Skeletal muscle cell (primary cell): ENCODE results near the gene CLMP.
"Not testable (repeated sequence)": the region's sequence is repeated elsewhere in the genome, so short reads cannot be mapped to it uniquely, and the experiment has no call there.

Source experiments
- DNase-seq: peaks from one replicate; pipeline ENCODE4 v3.0.0-alpha.2; 2010; ENCODE audit warnings: low read depth
- H3K4me3 ChIP-seq: 2 replicates; pipeline ENCODE4 v1.5.1; 2011; ENCODE audit warnings: low read depth, mild to moderate bottlenecking, control low read depth, low read length, moderate library complexity

CLMP gene

DNA sequence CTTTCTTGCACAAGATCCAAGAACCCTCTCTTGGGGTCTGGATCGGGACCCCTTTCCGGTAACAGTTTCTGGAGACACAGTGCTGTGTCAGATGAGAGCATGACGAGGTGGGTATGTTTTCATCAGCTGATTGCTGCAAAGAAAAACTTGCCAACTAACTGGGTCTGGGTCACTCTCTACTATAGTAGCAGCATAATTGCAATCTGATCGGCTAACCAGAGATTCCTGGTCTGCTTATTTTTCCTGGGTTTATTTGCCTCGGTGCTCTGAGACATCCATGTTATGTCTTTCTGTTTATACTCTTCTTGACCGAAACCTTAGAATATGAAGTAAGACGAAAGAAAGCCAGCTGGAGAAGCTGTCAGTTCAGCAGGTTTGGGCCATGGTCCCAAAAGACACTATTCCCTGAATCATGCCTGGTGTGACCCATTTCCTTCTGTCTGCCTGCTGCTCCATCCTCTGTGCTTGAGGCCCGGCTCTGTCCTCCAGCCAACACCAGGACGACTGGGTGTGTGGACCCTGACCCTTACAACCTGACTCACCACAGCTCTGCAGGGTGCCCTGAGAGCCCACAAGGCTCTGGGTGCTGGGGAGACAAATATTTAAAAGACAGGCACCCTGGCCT is 24.1 kb upstream of the CLMP start:
- DNase-seq: no peak
- no peak overlapping the region for H3K4me3 ChIP-seq

DNA sequence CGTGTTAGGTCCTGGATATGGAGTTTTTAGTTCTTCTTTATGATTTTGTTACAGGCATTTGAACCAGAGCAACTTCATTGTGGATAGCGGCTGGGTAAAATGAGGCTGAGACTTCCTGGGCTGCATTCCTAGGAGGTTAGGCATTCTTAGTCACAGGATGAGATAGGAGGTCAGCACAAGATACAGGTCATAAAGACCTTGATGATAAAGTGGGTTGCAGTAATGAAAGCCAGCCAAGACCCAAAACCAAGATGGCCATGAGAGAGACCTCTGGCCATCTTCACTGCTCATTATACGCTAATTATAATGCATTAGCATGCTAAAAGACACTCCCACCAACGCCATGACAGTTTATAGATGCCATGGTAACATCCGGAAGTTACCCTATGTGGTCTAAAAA is 23.4 kb upstream of the CLMP start:
- no peak for DNase-seq
- no peak overlapping the region for H3K4me3 ChIP-seq

- no peak for DNase-seq
Measured at GRCh38 chr11:123217897-123218296, 22.8 kb upstream of the CLMP start.

DNA sequence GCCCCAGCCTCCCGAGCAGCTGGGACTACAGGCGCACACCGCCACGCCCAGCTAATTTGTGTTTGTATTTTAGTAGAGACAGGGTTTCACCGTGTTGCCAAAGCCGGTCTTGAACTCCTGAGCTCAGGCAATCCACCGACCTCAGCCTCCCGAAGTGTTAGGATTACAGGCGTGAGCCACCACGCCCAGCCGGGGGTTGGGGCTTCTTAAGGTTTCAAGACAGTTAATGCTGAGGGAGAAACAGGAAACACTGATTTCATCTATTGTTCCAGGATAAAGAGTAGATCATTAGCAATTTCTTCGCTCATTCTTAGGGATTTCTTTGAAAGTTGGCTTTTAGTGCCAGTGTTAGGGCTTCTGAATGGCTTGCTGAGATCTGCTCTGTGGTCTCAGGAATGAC is 21.2 kb upstream of the CLMP start:
- no peak overlapping the region for H3K4me3 ChIP-seq
- DNase-seq: no peak

More at GRCh38 chr11:123217897-123218296, 22.8 kb upstream of the CLMP start:
- H3K4me3 ChIP-seq: no peak overlapping the region

- no peak overlapping the region for H3K4me3 ChIP-seq
Measured at GRCh38 chr11:123214940-123215339, 19.9 kb upstream of the CLMP start.

GRCh38 chr11:123214396-123214795 is 19.3 kb upstream of the CLMP start:
- no peak overlapping the region for H3K4me3 ChIP-seq
- no peak for DNase-seq

More at GRCh38 chr11:123214940-123215339, 19.9 kb upstream of the CLMP start:
- DNase-seq: no peak

- H3K4me3 ChIP-seq: no peak overlapping the region
- DNase-seq: no peak
Measured at GRCh38 chr11:123213307-123213771, 18.3 kb upstream of the CLMP start.

DNA sequence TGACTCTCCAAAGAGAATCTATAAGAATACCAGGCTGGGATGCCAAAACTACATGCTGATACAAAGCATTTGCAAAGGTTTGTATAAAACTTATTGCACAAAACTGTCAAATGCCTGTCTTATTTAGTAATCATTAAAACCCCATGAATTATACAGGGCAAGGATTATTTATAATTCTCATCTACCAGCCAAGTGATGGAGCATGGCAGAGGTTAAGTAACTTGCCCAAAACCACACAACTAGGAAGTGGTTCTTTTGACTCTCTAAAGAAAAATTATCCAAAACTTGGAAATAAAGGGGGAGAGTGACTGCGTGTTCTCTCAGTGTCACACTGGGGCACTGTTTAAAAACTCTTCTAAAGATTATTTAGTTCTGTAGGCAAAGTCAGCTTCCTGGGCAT is 17.4 kb upstream of the CLMP start:
- H3K4me3 ChIP-seq: no peak overlapping the region
- no peak for DNase-seq

- no peak for DNase-seq
- H3K4me3 ChIP-seq: no peak overlapping the region
Measured at GRCh38 chr11:123211981-123212380, 16.9 kb upstream of the CLMP start.

- DNase-seq: no peak
- H3K4me3 ChIP-seq: no peak overlapping the region
Measured at GRCh38 chr11:123211149-123211852, 16.3 kb upstream of the CLMP start.

- DNase-seq: no peak
- H3K4me3 ChIP-seq: no peak overlapping the region
Measured at GRCh38 chr11:123209591-123209990, 14.5 kb upstream of the CLMP start.

DNA sequence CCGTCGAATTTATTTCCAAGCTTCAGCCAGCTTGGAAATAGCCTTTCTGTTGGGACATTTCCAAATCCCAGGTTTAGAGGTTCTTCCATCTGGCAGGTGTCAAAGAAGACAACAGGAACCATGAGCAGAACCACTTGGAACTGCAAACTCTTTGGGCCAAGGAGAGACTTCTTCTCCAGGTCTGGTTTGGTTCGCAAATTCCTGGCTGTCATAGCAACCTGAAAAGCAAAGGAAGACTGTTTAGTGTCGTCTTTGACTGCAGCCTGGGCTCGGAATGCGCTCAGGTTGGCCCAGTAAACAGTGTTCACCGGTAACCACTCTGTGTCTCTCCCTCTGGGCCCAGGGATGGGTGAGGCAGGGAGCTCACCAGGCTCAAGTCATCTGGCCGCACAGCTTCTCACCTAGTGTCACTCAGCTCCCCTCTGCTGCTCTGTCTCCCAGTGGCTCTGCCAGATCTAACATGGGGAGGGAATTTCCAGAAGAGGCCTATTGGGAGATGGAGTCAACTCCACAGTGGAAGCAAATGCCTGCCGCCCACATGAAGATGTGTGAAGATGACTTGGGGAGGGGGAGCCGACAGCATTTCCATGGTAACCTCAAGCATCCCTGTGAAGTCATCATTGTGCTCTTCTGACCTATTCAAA is 11.9 kb upstream of the CLMP start:
- H3K4me3 ChIP-seq: no peak overlapping the region
- DNase-seq: no peak

GRCh38 chr11:123206055-123206454 is 11.0 kb upstream of the CLMP start:
- H3K4me3 ChIP-seq, DNase-seq: not testable (repeated sequence)

- H3K4me3 ChIP-seq: no peak overlapping the region
- DNase-seq: no peak
Measured at GRCh38 chr11:123203934-123204333, 8.9 kb upstream of the CLMP start.

- H3K4me3 ChIP-seq: no peak overlapping the region
- no peak for DNase-seq
Measured at GRCh38 chr11:123203471-123203870, 8.4 kb upstream of the CLMP start.

DNA sequence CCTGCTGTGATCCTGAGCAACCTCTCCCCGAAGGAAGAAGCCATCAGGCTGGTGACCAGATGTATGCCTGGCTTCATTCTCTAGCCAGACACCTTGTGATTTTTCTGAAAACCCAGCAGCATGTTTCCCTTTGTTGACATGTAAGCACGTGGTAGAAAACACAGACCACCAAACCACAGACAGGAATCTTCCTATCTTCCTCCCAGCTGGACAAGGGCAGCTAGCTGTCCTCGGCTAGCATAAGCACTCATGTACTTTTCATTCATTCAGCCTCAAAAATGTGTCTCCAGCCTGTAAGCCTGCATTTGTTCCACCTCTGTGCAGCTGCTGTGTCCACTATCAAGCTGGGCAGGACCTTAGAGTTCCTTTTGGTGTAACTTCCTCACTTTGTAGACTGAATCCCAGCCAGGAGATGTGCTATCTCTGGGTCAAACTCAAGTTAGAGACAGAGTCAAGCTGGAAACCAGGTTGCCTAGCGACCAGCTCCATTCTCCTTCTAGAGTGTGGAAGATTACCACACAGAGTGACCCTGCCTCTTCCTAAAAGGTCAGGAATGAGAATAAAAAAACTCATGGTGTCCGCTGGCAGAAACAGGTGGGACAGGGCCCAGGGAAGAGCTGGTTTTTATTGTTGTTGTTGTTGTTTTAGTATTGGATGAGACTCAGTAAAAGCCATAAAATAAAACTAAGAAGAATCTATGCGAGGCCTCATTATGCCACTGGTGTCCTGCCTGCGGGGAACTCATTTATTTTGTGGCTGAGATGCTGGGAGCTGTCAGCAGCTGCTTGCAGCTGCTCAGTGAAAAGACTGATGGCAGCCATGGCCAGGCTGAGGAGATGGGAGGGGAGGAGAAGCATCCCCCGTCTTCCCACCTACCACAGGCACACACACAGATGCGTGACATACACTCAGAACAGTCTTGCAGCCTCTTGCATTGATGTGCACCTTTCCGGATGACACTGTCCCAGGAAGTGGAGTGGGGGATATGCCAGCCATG is 7.4 kb upstream of the CLMP start:
- DNase-seq: peak; percentile 67
- no peak overlapping the region for H3K4me3 ChIP-seq

- no peak for DNase-seq
- no peak overlapping the region for H3K4me3 ChIP-seq
Measured at GRCh38 chr11:123200264-123200663, 5.2 kb upstream of the CLMP start.

DNA sequence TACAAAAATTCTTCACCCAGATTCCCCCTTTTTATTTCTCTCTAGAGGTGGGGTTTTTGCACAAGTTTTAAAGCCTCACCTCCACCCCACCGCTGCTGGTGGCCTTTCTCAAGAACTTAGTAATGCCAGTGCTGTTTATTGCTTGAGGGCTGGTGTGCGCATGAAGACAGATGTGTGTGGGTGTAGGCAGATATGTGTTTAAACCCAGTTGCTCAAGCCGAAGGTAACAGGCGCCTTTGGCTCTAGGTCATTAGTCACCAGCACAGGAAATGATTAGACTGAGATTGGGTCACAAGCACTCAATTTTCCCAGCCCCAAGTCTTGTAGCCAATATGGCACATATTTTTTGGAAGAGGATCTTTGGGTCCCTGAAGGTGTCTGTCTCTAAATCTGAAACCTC is 2.7 kb upstream of the CLMP start:
- peak; percentile 93 for DNase-seq
- no peak overlapping the region for H3K4me3 ChIP-seq

- H3K4me3 ChIP-seq: no peak overlapping the region
- DNase-seq: no peak
Measured at GRCh38 chr11:123196060-123196714, 1.1 kb upstream of the CLMP start.
